ENCODE results near the gene TMEM132D. TPM values are rescaled to one million over a fixed set of nuclear protein-coding genes. Genes with fewer than 3 reads are reported as not detected.

TMEM132D gene
- total and polyA plus RNA-seq, 2 of the 4 experiments (the other 2 are of a cell fraction), result not detected

DNA sequence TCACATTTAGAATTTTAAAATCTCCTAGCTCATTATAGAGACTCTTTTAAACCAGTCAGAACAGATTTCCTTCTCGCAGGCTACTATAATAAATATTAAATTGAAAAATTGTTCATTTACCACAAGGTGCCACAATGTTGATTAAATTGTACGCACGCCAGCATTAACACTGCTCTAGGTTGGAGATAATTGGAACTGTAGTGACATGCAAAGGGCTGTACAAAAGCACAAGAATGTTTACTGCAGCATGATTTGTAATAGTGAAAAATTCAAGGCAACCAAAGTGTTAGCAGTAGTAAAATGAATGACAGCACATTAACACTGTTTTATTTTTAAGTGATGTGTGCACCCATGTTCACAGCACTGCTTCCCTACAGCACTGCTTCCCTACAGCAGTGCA lies 52.5 kb downstream of the TMEM132D start:
- no peak overlapping the region for H2BK20ac ChIP-seq (ENCODE audit: low read depth, low read length)
- no peak overlapping the region for H4K5ac ChIP-seq (ENCODE audit: low read depth, low read length)
- no peak overlapping the region for H3K56ac ChIP-seq (ENCODE audit: extremely low read depth, insufficient read depth, low read length)
- H3K27ac ChIP-seq (ENCODE audit: insufficient read depth, low read length), result no peak overlapping the region
- H3K9me3 ChIP-seq (ENCODE audit: control insufficient read depth, insufficient read depth, low read length), result peaks cover 33% of the 10 kb centered on the region
- H3K79me1 ChIP-seq (ENCODE audit: low read depth in 1 of 2, low read length in 2 of 2), result no peaks in the 10 kb centered on the region
- no peak overlapping the region for H3K14ac ChIP-seq (replicated peaks; ENCODE audit: low read depth, low read length)
- dilution Hi-C loops (cut with HindIII; ENCODE audit: low sequenced_read_pairs, unreplicated experiment) (no loop called here), in situ Hi-C loops (cut with MboI; ENCODE audit: low sequenced_read_pairs) (no loop called here), intact Hi-C loops (cut with micrococcal nuclease) (no loop called here)
- H3K18ac ChIP-seq (ENCODE audit: low read depth, low read length), result no peak overlapping the region
- H3K36me3 ChIP-seq (ENCODE audit: control insufficient read depth, insufficient read depth, low read length), result no peaks in the 10 kb centered on the region
- TF ChIP-seq MAFK (IDR thresholded peaks at IDR 0.05; ENCODE audit: low read depth, low read length) (no peak), BHLHE40 (IDR thresholded peaks at IDR 0.05; ENCODE audit: low read depth, low read length) (no peak), NFE2L2 (IDR thresholded peaks at IDR 0.05; ENCODE audit: low read depth, low read length) (no peak), RFX5 (IDR thresholded peaks at IDR 0.05; ENCODE audit: low read depth, low read length) (no peak), POLR2A (IDR thresholded peaks at IDR 0.05; ENCODE audit: low read depth, low read length) (no peak), SMC3 (IDR thresholded peaks at IDR 0.05; ENCODE audit: low read depth, low read length) (no peak), RCOR1 (IDR thresholded peaks at IDR 0.05; ENCODE audit: insufficient replicate concordance, low read length) (no peak), FOS (IDR thresholded peaks at IDR 0.05; ENCODE audit: low read depth, low read length) (no peak), CEBPB (IDR thresholded peaks at IDR 0.05; ENCODE audit: low read depth, low read length) (no peak), RAD21 (IDR thresholded peaks at IDR 0.05; ENCODE audit: low read length) (no peak), MXI1 (IDR thresholded peaks at IDR 0.05; ENCODE audit: borderline replicate concordance, low read depth, low read length) (no peak), MAZ (IDR thresholded peaks at IDR 0.05; ENCODE audit: borderline replicate concordance, low read depth, low read length) (no peak), ELK1 (IDR thresholded peaks at IDR 0.05; ENCODE audit: borderline replicate concordance, low read depth, low read length) (no peak)
- TF ChIP-seq, protein P1, sequence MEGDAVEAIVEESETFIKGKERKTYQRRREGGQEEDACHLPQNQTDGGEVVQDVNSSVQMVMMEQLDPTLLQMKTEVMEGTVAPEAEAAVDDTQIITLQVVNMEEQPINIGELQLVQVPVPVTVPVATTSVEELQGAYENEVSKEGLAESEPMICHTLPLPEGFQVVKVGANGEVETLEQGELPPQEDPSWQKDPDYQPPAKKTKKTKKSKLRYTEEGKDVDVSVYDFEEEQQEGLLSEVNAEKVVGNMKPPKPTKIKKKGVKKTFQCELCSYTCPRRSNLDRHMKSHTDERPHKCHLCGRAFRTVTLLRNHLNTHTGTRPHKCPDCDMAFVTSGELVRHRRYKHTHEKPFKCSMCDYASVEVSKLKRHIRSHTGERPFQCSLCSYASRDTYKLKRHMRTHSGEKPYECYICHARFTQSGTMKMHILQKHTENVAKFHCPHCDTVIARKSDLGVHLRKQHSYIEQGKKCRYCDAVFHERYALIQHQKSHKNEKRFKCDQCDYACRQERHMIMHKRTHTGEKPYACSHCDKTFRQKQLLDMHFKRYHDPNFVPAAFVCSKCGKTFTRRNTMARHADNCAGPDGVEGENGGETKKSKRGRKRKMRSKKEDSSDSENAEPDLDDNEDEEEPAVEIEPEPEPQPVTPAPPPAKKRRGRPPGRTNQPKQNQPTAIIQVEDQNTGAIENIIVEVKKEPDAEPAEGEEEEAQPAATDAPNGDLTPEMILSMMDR (conservative IDR thresholded peaks at IDR 0.05; ENCODE audit: low read depth, low read length), result no peak
- TF ChIP-seq, protein P2, sequence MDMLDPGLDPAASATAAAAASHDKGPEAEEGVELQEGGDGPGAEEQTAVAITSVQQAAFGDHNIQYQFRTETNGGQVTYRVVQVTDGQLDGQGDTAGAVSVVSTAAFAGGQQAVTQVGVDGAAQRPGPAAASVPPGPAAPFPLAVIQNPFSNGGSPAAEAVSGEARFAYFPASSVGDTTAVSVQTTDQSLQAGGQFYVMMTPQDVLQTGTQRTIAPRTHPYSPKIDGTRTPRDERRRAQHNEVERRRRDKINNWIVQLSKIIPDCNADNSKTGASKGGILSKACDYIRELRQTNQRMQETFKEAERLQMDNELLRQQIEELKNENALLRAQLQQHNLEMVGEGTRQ (IDR thresholded peaks at IDR 0.05; ENCODE audit: low read depth, low read length), result no peak
- CTCF ChIA-PET, result no interaction called here
- H2BK5ac ChIP-seq (ENCODE audit: low read depth, low read length, poor library complexity, severe bottlenecking), result no peak overlapping the region
- H3K27me3 ChIP-seq (ENCODE audit: control insufficient read depth, insufficient read depth, low read length), result no peaks in the 10 kb centered on the region
- H2BK15ac ChIP-seq (ENCODE audit: low read depth, low read length), result no peak overlapping the region
- no TSS peak for BruUV-seq (replicated peaks)
- H2BK120ac ChIP-seq (ENCODE audit: low read depth, low read length), result no peak overlapping the region
- no peak overlapping the region for H3K4me2 ChIP-seq (ENCODE audit: low read depth, low read length)
- no peaks in the 10 kb centered on the region for H3K9me1 ChIP-seq (ENCODE audit: insufficient read depth, low read length)
- no CpG with 5 or more reads among the region's 3 CpGs for WGBS, 2 experiments (ENCODE audit: extremely low coverage in 2 of 2, insufficient read length in 1 of 2)
- no peak overlapping the region for H3K4me3 ChIP-seq (ENCODE audit: insufficient read depth, low read depth, low read length)
- H3K9ac ChIP-seq (ENCODE audit: low read depth, low read length), result no peak overlapping the region
- H4K91ac ChIP-seq (ENCODE audit: insufficient read depth, low read depth, low read length), result no peak overlapping the region
- no peaks in the 10 kb centered on the region for H4K20me1 ChIP-seq (ENCODE audit: insufficient read depth, low read length)
- H2AFZ ChIP-seq (replicated peaks; ENCODE audit: low read length, poor library complexity), result no peak overlapping the region
- ATAC-seq (ENCODE audit: low read depth) (no peak), DNase-seq (no peak)
- no peak overlapping the region for H3K4ac ChIP-seq (ENCODE audit: low read depth, low read length)
- H4K8ac ChIP-seq (ENCODE audit: low read depth in 2 of 2, low read length in 2 of 2), result no peak overlapping the region
- H2AK5ac ChIP-seq (ENCODE audit: low read depth, low read length), result no peak overlapping the region
- POLR2A ChIA-PET (ENCODE audit: unreplicated experiment), result interaction anchor here (0.6 kb wide), 1 partner anchor 80 kb away, joined by 3 read pairs; no protein-coding TSS in a partner anchor
- H3K23ac ChIP-seq (ENCODE audit: low read depth, low read length), result no peak overlapping the region
- no peak overlapping the region for H2AK9ac ChIP-seq (replicated peaks; ENCODE audit: low read depth, low read length, poor library complexity)
- no peaks in the 10 kb centered on the region for H3K4me1 ChIP-seq (ENCODE audit: control insufficient read depth, insufficient read depth, low read length)
